ENCODE results near the gene SHANK3.

DNA sequence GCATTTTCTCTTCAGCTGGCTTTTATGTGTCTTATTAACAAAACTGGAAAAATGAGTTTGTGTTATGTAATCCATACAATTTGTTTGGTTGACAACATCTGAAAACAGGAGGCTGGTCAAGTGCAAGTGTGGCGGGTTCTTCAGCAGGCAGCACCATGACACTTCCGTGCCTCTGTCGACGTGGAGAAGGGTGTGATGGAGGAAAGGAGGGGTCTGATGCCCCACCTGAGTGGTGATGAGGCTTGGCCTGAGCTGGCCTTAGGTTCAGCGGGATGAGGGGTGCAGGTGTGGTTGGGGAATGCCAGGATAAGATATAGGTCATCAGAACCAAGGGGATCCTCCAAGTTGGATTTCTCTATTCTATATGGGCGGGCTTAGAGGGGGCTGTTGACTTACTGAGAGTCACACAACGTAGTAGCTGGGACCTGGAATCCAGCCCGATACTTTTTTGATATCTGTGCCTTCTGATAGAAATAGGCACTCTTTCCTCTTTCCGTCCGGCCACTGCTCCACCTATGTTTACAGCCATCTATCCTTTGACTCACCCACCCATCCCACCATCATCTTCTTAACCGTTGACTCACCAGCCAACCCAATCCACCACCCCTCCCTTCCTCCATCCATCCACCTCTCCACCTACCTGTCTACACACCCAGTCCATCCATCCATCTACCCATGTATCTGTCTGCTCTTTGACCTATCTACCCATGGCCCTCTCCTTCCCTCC lies 29.0 kb downstream of the SHANK3 start:
- TF ChIP-seq, protein P1, sequence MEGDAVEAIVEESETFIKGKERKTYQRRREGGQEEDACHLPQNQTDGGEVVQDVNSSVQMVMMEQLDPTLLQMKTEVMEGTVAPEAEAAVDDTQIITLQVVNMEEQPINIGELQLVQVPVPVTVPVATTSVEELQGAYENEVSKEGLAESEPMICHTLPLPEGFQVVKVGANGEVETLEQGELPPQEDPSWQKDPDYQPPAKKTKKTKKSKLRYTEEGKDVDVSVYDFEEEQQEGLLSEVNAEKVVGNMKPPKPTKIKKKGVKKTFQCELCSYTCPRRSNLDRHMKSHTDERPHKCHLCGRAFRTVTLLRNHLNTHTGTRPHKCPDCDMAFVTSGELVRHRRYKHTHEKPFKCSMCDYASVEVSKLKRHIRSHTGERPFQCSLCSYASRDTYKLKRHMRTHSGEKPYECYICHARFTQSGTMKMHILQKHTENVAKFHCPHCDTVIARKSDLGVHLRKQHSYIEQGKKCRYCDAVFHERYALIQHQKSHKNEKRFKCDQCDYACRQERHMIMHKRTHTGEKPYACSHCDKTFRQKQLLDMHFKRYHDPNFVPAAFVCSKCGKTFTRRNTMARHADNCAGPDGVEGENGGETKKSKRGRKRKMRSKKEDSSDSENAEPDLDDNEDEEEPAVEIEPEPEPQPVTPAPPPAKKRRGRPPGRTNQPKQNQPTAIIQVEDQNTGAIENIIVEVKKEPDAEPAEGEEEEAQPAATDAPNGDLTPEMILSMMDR (IDR thresholded peaks at IDR 0.05; ENCODE audit: extremely low read depth in 1 of 2, insufficient read depth in 1 of 2, low read depth in 1 of 2, low read length in 2 of 2) = no peak
- no peak for TF ChIP-seq POLR2A (IDR thresholded peaks at IDR 0.05; ENCODE audit: low read depth, low read length)

All from endothelial cell of umbilical vein (primary cell).